ENCODE measurements around the gene KIAA1755. TPM values are rescaled to one million over a fixed set of nuclear protein-coding genes. Genes with fewer than 3 reads are reported as not detected.

KIAA1755 gene
- total RNA-seq, 1 experiment from 2014 or later: not detected

DNA sequence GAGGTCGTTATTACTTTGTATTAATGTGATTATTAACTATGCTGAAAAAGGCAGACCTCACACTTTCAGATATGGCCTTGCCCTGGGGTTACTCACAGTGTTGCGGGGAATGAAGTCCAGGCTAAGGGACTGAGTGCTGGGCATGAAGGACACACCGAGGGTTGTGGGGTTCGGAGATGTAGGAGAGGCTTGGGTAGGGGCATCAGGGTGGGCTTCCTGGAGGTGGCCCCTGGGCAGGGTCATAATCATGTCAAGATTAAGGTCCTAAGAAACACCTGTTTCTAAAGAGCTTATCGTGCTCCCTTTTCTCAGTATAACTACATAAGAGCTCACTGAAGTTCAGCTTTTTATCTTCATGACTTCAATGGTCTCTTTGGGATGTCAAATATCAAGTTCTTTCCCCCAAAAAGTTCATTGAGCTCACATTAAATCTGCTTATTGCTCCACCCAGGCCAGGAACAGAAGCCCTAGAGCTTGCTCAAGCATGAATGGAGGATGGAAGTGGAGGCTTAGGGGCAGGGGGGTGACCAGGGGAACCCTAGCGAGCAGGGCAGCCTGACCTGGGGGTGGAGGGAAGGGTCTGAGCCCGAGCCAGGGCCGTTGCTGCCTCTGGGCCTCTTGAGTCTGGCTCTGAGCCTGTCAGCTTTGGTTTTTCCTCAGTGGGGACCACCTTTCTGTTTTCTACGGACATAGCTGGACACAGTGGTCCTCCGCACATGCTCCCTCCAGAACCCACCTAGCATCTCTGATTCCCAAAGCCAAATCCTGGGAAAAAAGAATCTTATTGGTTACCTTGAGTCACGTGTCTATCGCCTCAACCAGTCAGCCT lies 58.2 kb downstream of the KIAA1755 start:
- Histone ChIP-seq H3K9me3 (ENCODE audit: low read depth, low read length, poor library complexity, severe bottlenecking) (no peaks in the 10 kb centered on the region), H3K27ac (ENCODE audit: low read depth, low read length, poor library complexity, severe bottlenecking) (no peak overlapping the region), H3K4me1 (ENCODE audit: insufficient read depth, low read length, poor library complexity, severe bottlenecking) (no peaks in the 10 kb centered on the region), H3K27me3 (replicated peaks; ENCODE audit: insufficient read depth, low read depth, low read length, poor library complexity) (peaks cover 39% of the 10 kb centered on the region), H3K36me3 (ENCODE audit: insufficient read depth, low read length, poor library complexity, severe bottlenecking) (no peaks in the 10 kb centered on the region), H3K4me3 (ENCODE audit: low read depth, low read length, poor library complexity, severe bottlenecking) (no peak overlapping the region)
- BruUV-seq (replicated peaks): no TSS peak
- ChIA-PET CTCF (interaction anchor here (0.6 kb wide), 1 partner anchor 20 kb away, joined by 4 read pairs; no protein-coding TSS in a partner anchor), POLR2A (ENCODE audit: low non-redundant PET) (no interaction called here)
- no peak for DNase-seq (ENCODE audit: low spot score)
- TF ChIP-seq, protein P1, sequence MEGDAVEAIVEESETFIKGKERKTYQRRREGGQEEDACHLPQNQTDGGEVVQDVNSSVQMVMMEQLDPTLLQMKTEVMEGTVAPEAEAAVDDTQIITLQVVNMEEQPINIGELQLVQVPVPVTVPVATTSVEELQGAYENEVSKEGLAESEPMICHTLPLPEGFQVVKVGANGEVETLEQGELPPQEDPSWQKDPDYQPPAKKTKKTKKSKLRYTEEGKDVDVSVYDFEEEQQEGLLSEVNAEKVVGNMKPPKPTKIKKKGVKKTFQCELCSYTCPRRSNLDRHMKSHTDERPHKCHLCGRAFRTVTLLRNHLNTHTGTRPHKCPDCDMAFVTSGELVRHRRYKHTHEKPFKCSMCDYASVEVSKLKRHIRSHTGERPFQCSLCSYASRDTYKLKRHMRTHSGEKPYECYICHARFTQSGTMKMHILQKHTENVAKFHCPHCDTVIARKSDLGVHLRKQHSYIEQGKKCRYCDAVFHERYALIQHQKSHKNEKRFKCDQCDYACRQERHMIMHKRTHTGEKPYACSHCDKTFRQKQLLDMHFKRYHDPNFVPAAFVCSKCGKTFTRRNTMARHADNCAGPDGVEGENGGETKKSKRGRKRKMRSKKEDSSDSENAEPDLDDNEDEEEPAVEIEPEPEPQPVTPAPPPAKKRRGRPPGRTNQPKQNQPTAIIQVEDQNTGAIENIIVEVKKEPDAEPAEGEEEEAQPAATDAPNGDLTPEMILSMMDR (conservative IDR thresholded peaks at IDR 0.05; ENCODE audit: low read depth, low read length): no peak
- no peak for TF ChIP-seq EZH2 (IDR thresholded peaks at IDR 0.05; ENCODE audit: borderline replicate concordance, low read depth, low read length, poor library complexity, severe bottlenecking)
- intact Hi-C loops (cut with micrococcal nuclease; ENCODE audit: unreplicated experiment): no loop called here

DNA sequence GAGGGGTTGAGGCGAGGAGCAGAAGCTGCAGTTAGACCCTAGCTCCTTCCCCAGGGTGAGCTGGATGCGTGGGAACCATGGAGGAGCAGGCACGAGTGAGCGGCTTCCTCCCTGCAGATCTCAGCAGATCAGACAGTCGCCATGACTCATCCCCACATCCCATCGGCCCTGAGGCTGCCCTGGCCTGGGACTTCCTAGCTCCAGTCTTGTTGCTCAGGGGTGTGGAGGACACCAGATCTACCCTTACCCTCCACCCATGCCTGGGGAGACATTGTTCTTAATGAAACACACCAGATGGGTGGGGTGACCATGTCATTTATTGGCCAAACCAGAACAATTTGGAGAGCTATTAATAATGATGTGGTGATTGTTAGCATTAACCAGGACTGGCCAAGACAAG lies 59.2 kb downstream of the KIAA1755 start:
- H3K9me3 ChIP-seq (ENCODE audit: low read depth, low read length, poor library complexity, severe bottlenecking): no peaks in the 10 kb centered on the region
- H3K36me3 ChIP-seq (ENCODE audit: insufficient read depth, low read length, poor library complexity, severe bottlenecking): no peaks in the 10 kb centered on the region
- no peak overlapping the region for H3K27ac ChIP-seq (ENCODE audit: low read depth, low read length, poor library complexity, severe bottlenecking)
- POLR2A ChIA-PET (ENCODE audit: low non-redundant PET): no interaction called here
- peaks cover 35% of the 10 kb centered on the region for H3K27me3 ChIP-seq (replicated peaks; ENCODE audit: insufficient read depth, low read depth, low read length, poor library complexity)
- H3K4me3 ChIP-seq (ENCODE audit: low read depth, low read length, poor library complexity, severe bottlenecking): no peak overlapping the region
- no TSS peak for BruUV-seq (replicated peaks)
- intact Hi-C loops (cut with micrococcal nuclease; ENCODE audit: unreplicated experiment): no loop called here
- H3K4me1 ChIP-seq (ENCODE audit: insufficient read depth, low read length, poor library complexity, severe bottlenecking): no peaks in the 10 kb centered on the region
- TF ChIP-seq EZH2 (IDR thresholded peaks at IDR 0.05; ENCODE audit: borderline replicate concordance, low read depth, low read length, poor library complexity, severe bottlenecking): no peak
- TF ChIP-seq, protein P1 (conservative IDR thresholded peaks at IDR 0.05; ENCODE audit: low read depth, low read length): no peak
- CTCF ChIA-PET: interaction anchor here (0.5 kb wide), 1 partner anchor 226 kb away, joined by 7 read pairs; no protein-coding TSS in a partner anchor
- no peak for DNase-seq (ENCODE audit: low spot score)

DNA sequence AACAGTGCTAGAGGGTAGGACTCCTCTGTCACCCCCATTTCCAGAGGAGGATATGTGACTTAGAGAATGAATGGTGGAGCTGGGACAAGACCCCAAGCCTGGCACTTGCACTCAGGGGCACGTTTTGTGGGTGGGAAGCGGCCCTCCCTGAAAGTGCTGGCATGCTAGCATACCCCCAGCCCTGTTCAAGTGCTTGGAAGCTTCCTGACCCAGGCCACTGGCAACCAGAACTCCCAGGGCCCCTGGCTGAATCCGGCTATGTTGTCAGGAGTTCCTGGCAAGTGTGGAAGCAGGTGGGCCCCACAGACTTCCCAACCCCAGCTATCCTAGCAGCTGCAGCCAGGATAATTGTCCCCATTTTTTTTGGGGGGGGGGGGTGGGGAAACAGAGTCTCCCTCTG lies 59.9 kb downstream of the KIAA1755 start:
- no peak for TF ChIP-seq EZH2 (IDR thresholded peaks at IDR 0.05; ENCODE audit: borderline replicate concordance, low read depth, low read length, poor library complexity, severe bottlenecking)
- TF ChIP-seq, protein P1 (conservative IDR thresholded peaks at IDR 0.05; ENCODE audit: low read depth, low read length): no peak
- ChIA-PET CTCF (no interaction called here), POLR2A (ENCODE audit: low non-redundant PET) (no interaction called here)
- no TSS peak for BruUV-seq (replicated peaks)
- H3K27me3 ChIP-seq (replicated peaks; ENCODE audit: insufficient read depth, low read depth, low read length, poor library complexity): peaks cover 32% of the 10 kb centered on the region
- no peak overlapping the region for H3K27ac ChIP-seq (ENCODE audit: low read depth, low read length, poor library complexity, severe bottlenecking)
- H3K4me1 ChIP-seq (ENCODE audit: insufficient read depth, low read length, poor library complexity, severe bottlenecking): no peaks in the 10 kb centered on the region
- DNase-seq (ENCODE audit: low spot score): no peak
- no peak overlapping the region for H3K4me3 ChIP-seq (ENCODE audit: low read depth, low read length, poor library complexity, severe bottlenecking)
- intact Hi-C loops (cut with micrococcal nuclease; ENCODE audit: unreplicated experiment): no loop called here
- no peaks in the 10 kb centered on the region for H3K36me3 ChIP-seq (ENCODE audit: insufficient read depth, low read length, poor library complexity, severe bottlenecking)
- H3K9me3 ChIP-seq (ENCODE audit: low read depth, low read length, poor library complexity, severe bottlenecking): no peaks in the 10 kb centered on the region
